GM11168 (cell line): ENCODE results near the gene C22orf15.
"Not testable (repeated sequence)": the region's sequence is repeated elsewhere in the genome, so short reads cannot be mapped to it uniquely, and the experiment has no call there.

ENCODE experiments used
- in situ Hi-C: fragments of 300-500 bp; cut with MboI; formaldehyde crosslinking; loops from one replicate; pipeline ENCODE4 v1.12.0; 2022; ENCODE audit warnings: low sequenced_read_pairs; ENCODE audit not compliant: unreplicated experiment

Gene C22orf15

GRCh38 chr22:23762842-23763578 is at the start of gene C22orf15:
Gene C22orf15 (plus strand): TSS chr22:23762990. CDS start chr22:23763307, 317 bp downstream.
- in situ Hi-C loops = no loop called here

GRCh38 chr22:23713696-23714595 is 48.8 kb upstream of the C22orf15 start:
- in situ Hi-C loops = no loop called here

GRCh38 chr22:23714596-23715578 is 47.9 kb upstream of the C22orf15 start:
- in situ Hi-C loops = no loop called here

GRCh38 chr22:23715806-23716375 is 46.9 kb upstream of the C22orf15 start:
- in situ Hi-C loops = no loop called here

- in situ Hi-C loops = no loop called here
Observed at GRCh38 chr22:23716811-23717801, 45.7 kb upstream of the C22orf15 start.

- in situ Hi-C loops = no loop called here
Observed at GRCh38 chr22:23718371-23719165, 44.2 kb upstream of the C22orf15 start.

GRCh38 chr22:23720855-23721254 is 41.9 kb upstream of the C22orf15 start:
- in situ Hi-C loops = no loop called here

GRCh38 chr22:23722160-23722559 is 40.6 kb upstream of the C22orf15 start:
- in situ Hi-C loops = no loop called here

GRCh38 chr22:23722724-23723123 is 40.1 kb upstream of the C22orf15 start:
- in situ Hi-C loops = no loop called here

- in situ Hi-C loops = not testable (repeated sequence)
Observed at GRCh38 chr22:23728108-23728507, 34.7 kb upstream of the C22orf15 start.

GRCh38 chr22:23737696-23738095 is 25.1 kb upstream of the C22orf15 start:
- in situ Hi-C loops = no loop called here

GRCh38 chr22:23742505-23743264 is 20.1 kb upstream of the C22orf15 start:
- in situ Hi-C loops = no loop called here

GRCh38 chr22:23743303-23743705 is 19.5 kb upstream of the C22orf15 start:
- in situ Hi-C loops = no loop called here

GRCh38 chr22:23744001-23744400 is 18.8 kb upstream of the C22orf15 start:
- in situ Hi-C loops = no loop called here

GRCh38 chr22:23744485-23744884 is 18.3 kb upstream of the C22orf15 start:
- in situ Hi-C loops = no loop called here

- in situ Hi-C loops = no loop called here
Observed at GRCh38 chr22:23745791-23746190, 17.0 kb upstream of the C22orf15 start.

GRCh38 chr22:23749841-23750301 is 12.9 kb upstream of the C22orf15 start:
- in situ Hi-C loops = no loop called here
